Testis (tissue), 3 donors: ENCODE measurements around the gene NFIB. TPM values are rescaled to one million over a fixed set of nuclear protein-coding genes. Genes with fewer than 3 reads are reported as not detected.

Experiments used
- DNase-seq: peaks from one replicate; pipeline ENCODE4 v3.0.0-alpha.2; 2019
- H3K27ac ChIP-seq, 2 donors: fragments of 200-600 bp; sonication (generic); one replicate each; pipeline ENCODE4 v1.5.1; 2019
- H3K27me3 ChIP-seq: fragments of 200-600 bp; sonication (generic); one replicate; pipeline ENCODE4 v1.5.1; 2019
- H3K36me3 ChIP-seq: fragments of 200-600 bp; sonication (generic); one replicate; pipeline ENCODE4 v1.5.1; 2017; ENCODE audit warnings: low read depth; ENCODE audit errors: missing control alignments
- H3K4me1 ChIP-seq: fragments of 200-600 bp; sonication (generic); one replicate; pipeline ENCODE4 v1.5.1; 2019
- H3K4me3 ChIP-seq, 2 donors: fragments of 200-600 bp; sonication (generic); one replicate each; pipeline ENCODE4 v1.5.1; 2017 to 2019
- H3K9me3 ChIP-seq: fragments of 200-600 bp; sonication (generic); one replicate; pipeline ENCODE4 v1.5.1; 2017
- POLR2A ChIP-seq: fragments of 450-650 bp; IDR thresholded peaks from one replicate; pipeline ENCODE4 v1.6.1; 2017; ENCODE audit warnings: antibody characterized with exemption, mild to moderate bottlenecking, moderate library complexity
- WGBS, 2 donors: methylation state at CpG; one replicate each; pipeline ENCODE4 v1.1.5; 2018; 5-methylcytosine and 5-hydroxymethylcytosine counted together
- intact Hi-C: fragments of 100-400 bp; cut with DNase I; formaldehyde crosslinking; loops from one replicate; pipeline ENCODE4 v1.15.1; 2023; ENCODE audit warnings: low total_unique reads
- polyA plus RNA-seq: library from polyadenylated mRNA; stranded (reverse); fragments of 350-450 nt; fragmentation: Illumina TruSeq; extraction: RNeasy Lipid Tissue Mini Kit (QIAGEN cat#74804); gene quantifications from one replicate; pipeline ENCODE4 v1.2.3, GENCODE V29; 2014; ENCODE audit warnings: low read depth, low replicate concordance; ENCODE audit not compliant: insufficient read depth
- total RNA-seq, 2 donors: library from RNA; depleted of rRNA; stranded (reverse); fragments of >200 nt; gene quantifications; one replicate each; pipeline ENCODE4 v1.2.3, GENCODE V29; 2016
- TF ChIP-seq, protein P1 (sequence below), 3 experiments: fragments of 450-650 bp in 2 of 3; fragments of 200-600 bp in 1 of 3; sonication (generic) in 1 of 3; IDR thresholded peaks; one replicate each; pipeline ENCODE4 v1.5.1; 2016 to 2019; ENCODE audit warnings: antibody characterized with exemption in 3 of 3, mild to moderate bottlenecking in 2 of 3, moderate library complexity in 1 of 3

NFIB gene
- total and polyA plus RNA-seq, 3 donors from 2014 or later: 8.4 to 34.7 (median 23.1) TPM

DNA sequence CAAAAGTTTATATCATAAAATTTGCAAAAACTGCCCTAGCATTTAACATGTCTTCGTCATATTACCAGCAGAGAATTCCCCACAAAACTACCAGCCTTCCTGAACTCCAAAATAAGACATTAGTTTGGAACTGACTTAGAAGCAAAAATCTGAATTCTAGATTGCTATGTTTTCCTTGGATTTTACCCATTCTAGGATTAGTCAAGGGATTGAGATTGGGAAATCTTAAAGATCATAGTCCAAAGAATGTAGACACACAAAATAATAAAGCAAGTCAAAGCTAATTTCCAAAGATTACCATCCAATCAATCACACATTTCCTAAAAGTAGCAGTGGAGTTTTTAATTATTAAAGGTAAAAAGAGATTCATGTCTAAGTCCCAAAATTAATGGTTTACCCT is 138.2 kb downstream of the NFIB start:
- intact Hi-C loops: no loop called here
- Histone ChIP-seq H3K36me3 (no peaks in the 10 kb centered on the region), H3K4me3 (no peak overlapping the region), H3K27me3 (no peaks in the 10 kb centered on the region), H3K9me3 (no peaks in the 10 kb centered on the region), H3K27ac (no peak overlapping the region), H3K4me1 (no peaks in the 10 kb centered on the region)
- WGBS, 2 donors: 96 to 97% methylated on average over 1 of the region's 1 CpG
- TF ChIP-seq POLR2A: no peak
- TF ChIP-seq, protein P1, sequence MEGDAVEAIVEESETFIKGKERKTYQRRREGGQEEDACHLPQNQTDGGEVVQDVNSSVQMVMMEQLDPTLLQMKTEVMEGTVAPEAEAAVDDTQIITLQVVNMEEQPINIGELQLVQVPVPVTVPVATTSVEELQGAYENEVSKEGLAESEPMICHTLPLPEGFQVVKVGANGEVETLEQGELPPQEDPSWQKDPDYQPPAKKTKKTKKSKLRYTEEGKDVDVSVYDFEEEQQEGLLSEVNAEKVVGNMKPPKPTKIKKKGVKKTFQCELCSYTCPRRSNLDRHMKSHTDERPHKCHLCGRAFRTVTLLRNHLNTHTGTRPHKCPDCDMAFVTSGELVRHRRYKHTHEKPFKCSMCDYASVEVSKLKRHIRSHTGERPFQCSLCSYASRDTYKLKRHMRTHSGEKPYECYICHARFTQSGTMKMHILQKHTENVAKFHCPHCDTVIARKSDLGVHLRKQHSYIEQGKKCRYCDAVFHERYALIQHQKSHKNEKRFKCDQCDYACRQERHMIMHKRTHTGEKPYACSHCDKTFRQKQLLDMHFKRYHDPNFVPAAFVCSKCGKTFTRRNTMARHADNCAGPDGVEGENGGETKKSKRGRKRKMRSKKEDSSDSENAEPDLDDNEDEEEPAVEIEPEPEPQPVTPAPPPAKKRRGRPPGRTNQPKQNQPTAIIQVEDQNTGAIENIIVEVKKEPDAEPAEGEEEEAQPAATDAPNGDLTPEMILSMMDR (IDR thresholded peaks at IDR 0.05): no peak
- no peak for DNase-seq

DNA sequence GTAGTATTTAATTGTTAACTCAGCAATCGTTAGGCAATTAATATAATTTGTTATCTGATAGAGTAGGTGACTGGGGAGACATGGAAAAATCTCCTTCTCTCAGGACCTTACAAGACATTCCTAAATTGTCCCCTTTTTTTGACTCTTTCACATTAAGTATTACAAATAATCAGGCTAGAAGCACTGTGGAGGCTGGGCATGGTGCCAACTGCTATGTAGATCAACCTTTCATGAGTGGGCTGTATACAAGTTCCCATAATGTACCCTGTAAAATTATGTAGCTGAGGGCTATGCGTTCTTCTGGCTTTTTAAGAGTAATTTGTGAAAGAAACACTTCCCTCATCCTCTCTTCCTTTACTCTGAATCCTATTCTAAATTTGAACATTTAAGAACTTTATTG is 140.2 kb downstream of the NFIB start:
- intact Hi-C loops: no loop called here
- no peak for DNase-seq
- Histone ChIP-seq H3K27me3 (no peaks in the 10 kb centered on the region), H3K36me3 (no peaks in the 10 kb centered on the region), H3K27ac (no peak overlapping the region), H3K4me3 (no peak overlapping the region), H3K9me3 (no peaks in the 10 kb centered on the region), H3K4me1 (no peaks in the 10 kb centered on the region)
- TF ChIP-seq, protein P1 (IDR thresholded peaks at IDR 0.05): no peak
- no peak for TF ChIP-seq POLR2A
- 83% methylated on average over 2 of the region's 2 CpGs for WGBS, 2 donors

DNA sequence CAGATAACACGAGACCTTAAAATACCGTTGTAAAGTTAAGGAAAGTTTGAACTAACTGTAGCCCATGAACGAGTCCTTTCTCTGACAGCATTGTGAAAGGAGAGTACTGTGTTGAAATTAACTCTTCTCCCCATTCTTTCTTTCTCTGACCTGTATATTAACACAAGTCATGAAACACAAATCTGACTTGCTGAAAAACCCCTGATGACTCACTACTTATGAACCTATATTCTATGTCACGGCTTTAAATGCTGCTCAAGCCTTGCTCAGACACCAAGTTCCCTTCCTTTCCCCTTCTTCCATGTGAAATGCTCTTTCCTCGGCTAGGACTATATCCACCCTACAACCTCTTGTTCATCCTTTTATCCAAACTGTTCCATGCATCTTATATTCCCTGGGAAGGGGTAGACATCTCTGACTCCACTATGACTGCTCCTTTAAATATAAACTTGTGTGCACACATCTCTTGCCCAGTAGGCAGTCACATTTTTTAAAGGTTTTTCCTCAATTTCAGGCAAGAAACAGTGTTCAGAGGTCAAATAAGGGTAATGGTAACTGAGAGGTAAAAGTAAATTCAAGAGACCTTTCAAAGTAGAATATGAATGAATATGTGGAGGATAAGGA is 142.9 kb downstream of the NFIB start:
- intact Hi-C loops: no loop called here
- TF ChIP-seq POLR2A: no peak
- TF ChIP-seq, protein P1 (IDR thresholded peaks at IDR 0.05): no peak
- Histone ChIP-seq H3K27ac (no peak overlapping the region), H3K4me3 (no peak overlapping the region), H3K36me3 (no peaks in the 10 kb centered on the region), H3K27me3 (no peaks in the 10 kb centered on the region), H3K9me3 (no peaks in the 10 kb centered on the region), H3K4me1 (no peaks in the 10 kb centered on the region)
- WGBS, 2 donors: 83 to 93% methylated on average over 5 of the region's 5 CpGs
- no peak for DNase-seq

DNA sequence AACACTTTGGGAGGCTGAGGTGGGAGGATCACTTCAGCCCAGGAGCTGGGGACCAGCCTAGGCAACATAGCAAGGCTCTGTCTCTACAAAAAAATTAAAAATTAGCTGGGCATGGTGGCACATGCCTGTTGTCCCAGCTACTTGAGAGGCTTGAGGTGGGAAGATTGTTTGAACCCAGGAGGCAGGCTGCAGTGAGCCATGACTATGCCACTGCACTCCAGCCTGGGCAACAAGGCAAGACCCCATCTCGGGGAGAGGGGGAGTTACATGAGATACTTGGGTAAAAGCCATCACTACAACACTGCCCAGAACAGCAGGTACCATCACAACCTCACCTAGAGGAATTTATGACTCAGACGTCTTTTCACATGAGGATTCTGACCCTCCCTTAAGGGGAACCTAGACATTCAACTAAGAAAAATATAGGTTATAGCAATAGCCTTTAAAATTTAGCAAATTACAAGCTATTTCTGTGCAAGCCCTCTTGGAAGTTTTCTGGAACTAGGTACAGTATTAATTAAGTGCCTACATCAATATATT is 143.5 kb downstream of the NFIB start:
- no peak for TF ChIP-seq POLR2A
- TF ChIP-seq, protein P1 (IDR thresholded peaks at IDR 0.05): no peak
- H3K27ac ChIP-seq: no peak overlapping the region
- WGBS, 2 donors: 81 to 86% methylated on average over 2 of the region's 2 CpGs
- H3K9me3 ChIP-seq: no peaks in the 10 kb centered on the region
- H3K4me1 ChIP-seq: no peaks in the 10 kb centered on the region
- no peaks in the 10 kb centered on the region for H3K36me3 ChIP-seq
- intact Hi-C loops: no loop called here
- DNase-seq: no peak
- no peak overlapping the region for H3K4me3 ChIP-seq
- no peaks in the 10 kb centered on the region for H3K27me3 ChIP-seq

DNA sequence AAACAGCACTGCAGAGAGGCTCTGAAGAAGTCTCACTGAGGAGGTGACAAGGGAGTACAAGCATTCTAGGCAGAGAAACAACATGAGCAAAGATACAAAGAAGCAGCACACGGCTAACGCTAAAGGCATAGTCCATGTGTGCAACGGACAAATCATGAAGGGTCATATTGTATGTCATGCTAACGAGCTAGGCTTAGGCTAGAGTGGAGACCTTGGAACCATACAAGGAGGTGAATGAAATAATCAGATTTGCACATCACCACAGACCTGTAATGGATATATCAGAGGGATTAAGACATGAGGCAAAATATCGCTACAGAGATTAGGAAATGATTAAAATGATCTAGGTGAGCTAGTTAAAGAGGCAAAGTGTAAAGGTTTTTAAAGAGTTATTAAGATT is 145.6 kb downstream of the NFIB start:
- DNase-seq: no peak
- H3K4me1 ChIP-seq: no peaks in the 10 kb centered on the region
- TF ChIP-seq POLR2A: no peak
- no peak overlapping the region for H3K27ac ChIP-seq
- no peaks in the 10 kb centered on the region for H3K9me3 ChIP-seq
- no peak overlapping the region for H3K4me3 ChIP-seq
- WGBS, 2 donors: 89 to 92% methylated on average over 5 of the region's 5 CpGs
- no peaks in the 10 kb centered on the region for H3K36me3 ChIP-seq
- H3K27me3 ChIP-seq: no peaks in the 10 kb centered on the region
- intact Hi-C loops: no loop called here
